ENCODE measurements around the gene HSPA4. TPM values are rescaled to one million over a fixed set of nuclear protein-coding genes. Genes with fewer than 3 reads are reported as not detected.

Gene HSPA4
- polyA plus RNA-seq, 1 donor (not counting 4 experiments of a cell fraction or from before 2014, with no cell fraction given) = 119 TPM

DNA sequence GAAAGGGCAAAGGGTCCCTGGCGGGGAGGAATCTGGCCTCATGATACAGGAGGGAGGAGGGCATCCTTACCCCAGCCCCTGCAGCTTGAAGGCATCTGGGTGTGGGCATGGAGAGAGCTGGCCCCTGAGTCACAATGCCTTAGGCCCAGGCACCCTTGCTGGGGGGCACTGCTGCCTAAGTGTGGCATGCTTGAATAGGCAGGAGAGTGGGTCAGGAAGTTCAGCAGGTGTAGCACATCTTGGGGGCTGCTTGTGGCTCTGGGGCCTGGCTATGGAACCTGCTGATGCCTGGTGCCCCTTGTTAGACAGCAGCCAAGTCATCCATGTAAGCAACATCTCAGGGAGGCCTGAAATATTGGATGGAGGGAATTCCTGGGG lies 63.1 kb downstream of the HSPA4 start:
- no peak overlapping the region for H2AFZ ChIP-seq (ENCODE audit: control insufficient read depth, low read length)
- no peak overlapping the region for H3K4me2 ChIP-seq (ENCODE audit: control insufficient read depth, extremely low read depth, insufficient read depth, low read depth, low read length)
- no peak overlapping the region for H3K27ac ChIP-seq (ENCODE audit: control insufficient read depth, insufficient read depth, low read length)
- DNase-seq (ENCODE audit: low read depth, low spot score) = no peak
- no peaks in the 10 kb centered on the region for H3K9me1 ChIP-seq (ENCODE audit: control insufficient read depth, extremely low read depth, insufficient read depth, low read length)
- dilution Hi-C loops (cut with MboI; ENCODE audit: extremely low pct_ligation_motif_present, low sequenced_read_pairs) = no loop called here
- no peaks in the 10 kb centered on the region for H4K20me1 ChIP-seq (ENCODE audit: control insufficient read depth, extremely low read depth, insufficient read depth, low read length)
- peaks cover 12% of the 10 kb centered on the region for H3K4me1 ChIP-seq (ENCODE audit: control insufficient read depth, extremely low read depth, insufficient read depth, low read length)
- H3K27me3 ChIP-seq (ENCODE audit: control insufficient read depth, extremely low read depth, insufficient read depth, low read length) = no peaks in the 10 kb centered on the region
- no peaks in the 10 kb centered on the region for H3K9me3 ChIP-seq (ENCODE audit: control insufficient read depth, low read depth, low read length)
- H3K4me3 ChIP-seq (ENCODE audit: control insufficient read depth in 2 of 3, extremely low read depth in 1 of 3, insufficient read depth in 2 of 3, low read depth in 1 of 3, low read length in 3 of 3) = no peak overlapping the region
- FAIRE-seq = no peak
- TF ChIP-seq EZH2 (IDR thresholded peaks at IDR 0.05; ENCODE audit: low read length) = no peak
- TF ChIP-seq, protein P1, sequence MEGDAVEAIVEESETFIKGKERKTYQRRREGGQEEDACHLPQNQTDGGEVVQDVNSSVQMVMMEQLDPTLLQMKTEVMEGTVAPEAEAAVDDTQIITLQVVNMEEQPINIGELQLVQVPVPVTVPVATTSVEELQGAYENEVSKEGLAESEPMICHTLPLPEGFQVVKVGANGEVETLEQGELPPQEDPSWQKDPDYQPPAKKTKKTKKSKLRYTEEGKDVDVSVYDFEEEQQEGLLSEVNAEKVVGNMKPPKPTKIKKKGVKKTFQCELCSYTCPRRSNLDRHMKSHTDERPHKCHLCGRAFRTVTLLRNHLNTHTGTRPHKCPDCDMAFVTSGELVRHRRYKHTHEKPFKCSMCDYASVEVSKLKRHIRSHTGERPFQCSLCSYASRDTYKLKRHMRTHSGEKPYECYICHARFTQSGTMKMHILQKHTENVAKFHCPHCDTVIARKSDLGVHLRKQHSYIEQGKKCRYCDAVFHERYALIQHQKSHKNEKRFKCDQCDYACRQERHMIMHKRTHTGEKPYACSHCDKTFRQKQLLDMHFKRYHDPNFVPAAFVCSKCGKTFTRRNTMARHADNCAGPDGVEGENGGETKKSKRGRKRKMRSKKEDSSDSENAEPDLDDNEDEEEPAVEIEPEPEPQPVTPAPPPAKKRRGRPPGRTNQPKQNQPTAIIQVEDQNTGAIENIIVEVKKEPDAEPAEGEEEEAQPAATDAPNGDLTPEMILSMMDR (optimal IDR thresholded peaks at IDR 0.05 in 1 of 3, IDR thresholded peaks at IDR 0.05 in 1 of 3, conservative IDR thresholded peaks at IDR 0.05 in 1 of 3; ENCODE audit: extremely low read depth in 1 of 3, insufficient read depth in 2 of 3, low read length in 3 of 3) = no peak
- H3K9ac ChIP-seq (ENCODE audit: control insufficient read depth, extremely low read depth, insufficient read depth, low read length) = no peak overlapping the region
- no peaks in the 10 kb centered on the region for H3K36me3 ChIP-seq (ENCODE audit: control insufficient read depth in 2 of 2, extremely low read depth in 1 of 2, insufficient read depth in 2 of 2, low read length in 2 of 2)
- H3K79me2 ChIP-seq (ENCODE audit: control insufficient read depth, insufficient read depth, low read length) = no peaks in the 10 kb centered on the region

DNA sequence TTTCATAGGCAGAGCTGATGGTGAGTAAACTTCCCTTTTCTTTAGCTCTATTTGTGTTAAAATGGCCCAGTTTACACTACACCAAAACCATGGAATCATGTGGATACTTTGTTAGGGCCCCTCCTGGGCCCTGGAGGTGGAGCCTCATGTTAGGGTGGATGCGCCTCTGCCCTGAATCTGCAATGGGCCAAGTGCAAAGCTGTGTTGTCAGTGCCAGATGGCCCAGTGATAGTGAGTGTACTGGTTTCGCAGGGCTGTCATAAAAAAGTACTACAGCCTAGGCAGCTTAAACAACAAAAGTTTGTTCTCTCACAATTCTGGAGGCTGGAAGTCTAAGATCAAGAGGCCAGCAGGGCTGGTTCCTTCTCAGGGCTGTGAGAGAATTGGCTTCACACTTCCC lies 64.8 kb downstream of the HSPA4 start:
- TF ChIP-seq EZH2 (IDR thresholded peaks at IDR 0.05; ENCODE audit: low read length) = no peak
- TF ChIP-seq, protein P1 (optimal IDR thresholded peaks at IDR 0.05 in 1 of 3, IDR thresholded peaks at IDR 0.05 in 1 of 3, conservative IDR thresholded peaks at IDR 0.05 in 1 of 3; ENCODE audit: extremely low read depth in 1 of 3, insufficient read depth in 2 of 3, low read length in 3 of 3) = no peak
- DNase-seq (ENCODE audit: low read depth, low spot score) (no peak), FAIRE-seq (peak; percentile 39)
- no peak overlapping the region for H3K27ac ChIP-seq (ENCODE audit: control insufficient read depth, insufficient read depth, low read length)
- dilution Hi-C loops (cut with MboI; ENCODE audit: extremely low pct_ligation_motif_present, low sequenced_read_pairs) = no loop called here
- H3K79me2 ChIP-seq (ENCODE audit: control insufficient read depth, insufficient read depth, low read length) = no peaks in the 10 kb centered on the region
- no peaks in the 10 kb centered on the region for H4K20me1 ChIP-seq (ENCODE audit: control insufficient read depth, extremely low read depth, insufficient read depth, low read length)
- no peak overlapping the region for H3K4me3 ChIP-seq (ENCODE audit: control insufficient read depth in 2 of 3, extremely low read depth in 1 of 3, insufficient read depth in 2 of 3, low read depth in 1 of 3, low read length in 3 of 3)
- H3K36me3 ChIP-seq (ENCODE audit: control insufficient read depth in 2 of 2, extremely low read depth in 1 of 2, insufficient read depth in 2 of 2, low read length in 2 of 2) = no peaks in the 10 kb centered on the region
- peaks cover 8% of the 10 kb centered on the region for H3K4me1 ChIP-seq (ENCODE audit: control insufficient read depth, extremely low read depth, insufficient read depth, low read length)
- H3K9me3 ChIP-seq (ENCODE audit: control insufficient read depth, low read depth, low read length) = no peaks in the 10 kb centered on the region
- H3K27me3 ChIP-seq (ENCODE audit: control insufficient read depth, extremely low read depth, insufficient read depth, low read length) = no peaks in the 10 kb centered on the region
- H3K4me2 ChIP-seq (ENCODE audit: control insufficient read depth, extremely low read depth, insufficient read depth, low read depth, low read length) = no peak overlapping the region
- H2AFZ ChIP-seq (ENCODE audit: control insufficient read depth, low read length) = no peak overlapping the region
- no peak overlapping the region for H3K9ac ChIP-seq (ENCODE audit: control insufficient read depth, extremely low read depth, insufficient read depth, low read length)
- H3K9me1 ChIP-seq (ENCODE audit: control insufficient read depth, extremely low read depth, insufficient read depth, low read length) = no peaks in the 10 kb centered on the region
